HG03558 (cell line): Measurements from ENCODE around the gene PSME4.

ENCODE experiments used
- ATAC-seq: cut with Tn5 transposase; IDR thresholded peaks from one replicate; pipeline ENCODE4 v1.9.1; 2021; ENCODE audit warnings: moderate number of reproducible peaks; ENCODE audit not compliant: unreplicated experiment; ENCODE audit errors: extremely low read depth

The PSME4 gene

DNA sequence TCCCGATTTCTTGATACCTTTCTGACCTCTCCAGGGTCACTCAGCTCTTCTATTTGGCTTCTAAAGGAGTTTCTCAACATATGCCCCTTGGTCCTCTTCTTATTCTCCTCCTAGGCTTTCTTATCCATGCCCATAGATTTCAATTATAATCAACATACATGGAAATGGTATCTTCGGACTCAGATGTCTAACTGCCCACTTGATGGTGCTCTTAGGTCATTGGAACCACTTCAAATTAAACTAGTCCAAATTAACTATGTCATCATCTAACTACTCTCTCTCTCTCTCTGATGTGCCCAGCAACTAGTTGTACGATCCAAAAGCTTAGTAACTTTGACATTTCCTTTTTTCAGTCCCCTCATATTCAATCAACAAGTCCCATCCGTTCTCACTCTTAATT lies 67.8 kb downstream of the PSME4 start:
- ATAC-seq, result no peak

- no peak for ATAC-seq
These were observed 69.6 kb downstream of the PSME4 start for GRCh38 chr2:53901192-53901591.

DNA sequence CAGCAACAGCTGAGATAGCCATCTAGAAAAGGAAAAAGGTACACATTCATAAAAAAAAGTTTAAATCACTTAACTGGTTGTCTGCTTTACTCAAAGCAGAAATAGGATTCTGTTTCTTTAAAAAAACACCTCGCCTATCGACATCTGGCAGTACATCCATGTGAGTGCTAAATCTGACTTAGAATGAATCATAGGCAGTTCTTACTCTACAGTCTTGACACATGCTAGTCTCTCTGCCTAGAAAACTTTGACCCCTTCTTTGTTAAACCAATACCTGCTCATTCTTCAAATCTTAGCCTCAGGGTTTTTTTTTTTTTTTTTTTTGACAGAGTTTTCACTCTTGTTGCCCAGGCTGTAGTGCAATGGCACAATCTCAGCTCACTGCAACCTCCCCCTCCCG lies 73.9 kb downstream of the PSME4 start:
- no peak for ATAC-seq

DNA sequence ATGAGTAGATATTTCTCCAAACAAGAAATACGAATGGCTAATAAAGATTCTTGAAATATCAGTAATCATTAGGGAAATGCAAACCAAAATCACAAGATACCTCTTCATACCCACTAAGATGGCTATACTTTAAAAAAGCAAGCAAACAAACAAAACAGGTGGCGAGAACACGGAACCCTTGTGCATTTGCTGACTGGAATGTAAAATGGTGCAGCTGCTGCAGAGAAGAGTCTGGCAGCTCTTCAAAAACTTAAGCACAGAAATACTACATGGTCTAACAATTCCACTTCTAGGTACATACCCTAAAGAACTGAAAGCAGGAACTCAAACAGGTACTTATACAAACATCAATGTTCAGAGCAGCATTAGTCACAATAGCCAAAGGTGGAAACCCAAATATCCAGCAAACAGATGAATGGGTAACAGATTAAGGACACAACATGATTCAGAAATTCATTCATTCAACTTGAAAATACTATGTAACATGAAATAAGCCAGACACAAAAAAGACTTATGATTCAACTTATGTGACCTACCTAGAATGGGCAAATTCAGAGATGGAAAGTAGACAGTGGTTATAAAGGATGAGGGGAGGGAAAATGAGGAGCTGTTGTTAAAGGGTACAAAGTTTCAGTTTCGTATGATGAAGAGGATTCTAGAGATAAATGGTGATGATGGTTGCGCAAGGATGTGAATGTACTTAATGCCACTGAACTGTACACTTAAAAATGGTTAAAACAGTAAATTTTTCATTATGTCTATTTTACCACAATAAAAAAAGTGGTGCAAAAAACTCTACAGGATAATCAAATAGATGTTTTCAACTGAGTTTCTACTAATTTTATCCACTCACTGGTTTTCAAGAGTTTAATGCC lies 84.2 kb downstream of the PSME4 start:
- ATAC-seq, result peak; percentile 41

DNA sequence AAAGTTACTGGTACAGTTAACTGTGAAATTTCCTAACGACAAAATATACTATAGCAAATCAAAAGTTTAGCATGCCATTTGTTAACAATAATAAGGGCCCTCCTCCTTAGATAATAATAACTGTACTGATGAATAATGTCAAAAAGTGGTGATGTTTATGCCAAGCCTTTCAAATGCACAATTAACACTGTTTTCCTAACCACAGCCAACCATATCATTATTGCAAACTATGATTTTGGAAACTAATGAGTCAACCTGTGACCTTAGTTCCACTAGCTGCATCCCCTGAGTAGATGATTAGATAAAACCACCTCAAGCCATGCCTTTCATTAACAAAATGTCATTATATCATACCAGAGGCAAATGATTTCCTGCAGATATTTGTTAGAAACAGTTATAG lies 85.9 kb downstream of the PSME4 start:
- no peak for ATAC-seq

GRCh38 chr2:53881986-53882385 lies 88.8 kb downstream of the PSME4 start:
- no peak for ATAC-seq

DNA sequence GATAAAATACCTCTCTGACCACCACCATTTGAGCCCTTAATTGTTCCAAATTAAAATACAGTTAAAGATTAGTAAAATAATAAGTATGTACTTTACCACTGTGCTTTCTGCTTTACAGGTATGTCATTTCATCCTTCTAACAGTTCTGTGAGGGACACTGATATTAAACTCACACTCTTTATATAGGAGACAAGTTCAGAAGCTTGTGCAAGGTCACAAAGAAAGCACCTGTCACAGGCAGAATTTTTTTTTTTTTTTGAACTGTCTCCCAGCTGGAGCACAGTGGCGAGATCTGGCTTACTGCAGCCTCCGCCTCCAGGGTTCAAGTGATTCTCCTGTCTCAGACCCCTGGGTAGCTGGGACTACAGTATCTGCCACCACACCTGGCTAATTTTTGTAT lies 89.4 kb downstream of the PSME4 start:
- no peak for ATAC-seq

GRCh38 chr2:53880756-53881155 lies 90.0 kb downstream of the PSME4 start:
- ATAC-seq, result no peak

DNA sequence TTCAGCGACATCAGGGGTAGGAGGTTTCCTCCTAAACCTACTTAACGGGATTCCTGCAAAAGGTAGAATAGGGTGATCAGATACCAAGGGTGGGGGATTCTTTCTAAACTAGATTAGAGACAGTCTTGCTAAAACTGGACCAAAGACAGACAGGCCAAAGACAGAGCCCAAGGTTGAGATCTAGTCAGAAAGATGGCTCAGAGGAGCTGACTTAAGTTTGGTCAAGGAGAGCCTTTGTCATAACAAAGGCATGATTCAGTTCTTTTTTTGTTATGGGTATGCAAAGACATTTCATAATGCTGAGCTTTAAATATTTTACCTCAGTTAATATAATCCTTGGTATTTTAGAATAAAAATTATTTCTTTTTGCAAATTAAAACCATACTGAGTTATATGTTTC lies 93.2 kb downstream of the PSME4 start:
- ATAC-seq, result no peak

GRCh38 chr2:53877112-53877511 lies 93.7 kb downstream of the PSME4 start:
- ATAC-seq, result no peak

GRCh38 chr2:53874401-53874950 lies 96.3 kb downstream of the PSME4 start:
- no peak for ATAC-seq

DNA sequence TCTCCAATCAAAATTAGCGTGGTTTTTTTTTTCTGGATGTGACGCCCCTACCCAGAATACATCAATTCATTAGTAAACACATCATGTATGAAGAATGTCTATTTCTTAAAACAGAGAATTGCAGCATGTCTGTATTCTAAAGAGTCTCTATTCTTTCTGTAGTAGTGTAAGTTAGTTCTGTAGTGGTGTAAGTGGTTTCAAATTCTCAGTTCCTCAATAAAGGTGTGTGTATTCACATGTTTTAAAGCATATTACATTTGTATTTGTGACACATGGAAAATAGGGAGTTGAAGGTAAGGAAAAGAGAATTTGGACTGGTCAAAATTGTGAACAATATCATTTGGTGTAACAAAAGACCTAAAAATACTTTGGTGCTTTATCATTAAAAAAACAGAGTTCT lies 103.0 kb downstream of the PSME4 start:
- ATAC-seq, result no peak

DNA sequence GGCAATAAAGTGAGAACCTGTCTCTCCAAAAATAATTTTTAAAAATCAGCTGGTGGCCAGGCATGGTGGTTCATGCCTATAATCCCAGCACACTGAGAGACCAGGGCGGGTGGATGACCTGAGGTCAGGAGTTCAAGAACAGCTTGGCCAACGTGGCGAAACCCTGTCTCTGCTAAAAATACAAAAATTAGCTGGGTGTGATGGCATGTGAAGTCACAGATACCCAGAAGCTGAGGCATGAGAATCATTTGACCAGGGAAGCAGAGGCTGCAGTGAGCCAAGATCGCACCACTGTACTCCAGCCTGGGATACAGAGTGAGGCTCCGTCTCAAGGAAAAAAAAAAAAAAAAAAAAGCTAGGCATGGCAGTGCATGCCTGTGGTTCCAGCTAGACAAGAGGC lies 103.6 kb downstream of the PSME4 start:
- ATAC-seq, result no peak

GRCh38 chr2:53865962-53866361 lies 104.8 kb downstream of the PSME4 start:
- ATAC-seq, result no peak

DNA sequence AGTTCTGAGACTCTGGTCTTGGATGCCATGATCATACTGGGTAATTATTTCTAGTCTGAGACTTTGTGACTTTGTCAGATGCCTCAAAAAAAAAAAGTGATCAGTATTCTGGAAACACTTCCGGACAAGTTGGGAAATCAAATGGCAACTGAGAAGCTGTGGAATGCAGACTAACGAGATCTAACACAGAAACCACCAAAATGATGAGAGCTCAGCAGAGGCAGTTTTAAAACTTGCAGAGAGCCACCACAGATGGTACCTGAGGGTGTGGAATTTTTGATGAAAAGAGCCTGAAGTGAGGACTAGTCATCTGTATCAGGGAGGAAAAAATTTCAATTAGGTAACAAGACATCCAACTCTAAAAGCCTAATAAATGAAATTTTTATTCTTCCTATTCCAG lies 105.5 kb downstream of the PSME4 start:
- ATAC-seq, result no peak

GRCh38 chr2:53863538-53864227 lies 107.1 kb downstream of the PSME4 start:
- no peak for ATAC-seq

GRCh38 chr2:53861824-53862223 lies 109.0 kb downstream of the PSME4 start:
- ATAC-seq, result no peak

DNA sequence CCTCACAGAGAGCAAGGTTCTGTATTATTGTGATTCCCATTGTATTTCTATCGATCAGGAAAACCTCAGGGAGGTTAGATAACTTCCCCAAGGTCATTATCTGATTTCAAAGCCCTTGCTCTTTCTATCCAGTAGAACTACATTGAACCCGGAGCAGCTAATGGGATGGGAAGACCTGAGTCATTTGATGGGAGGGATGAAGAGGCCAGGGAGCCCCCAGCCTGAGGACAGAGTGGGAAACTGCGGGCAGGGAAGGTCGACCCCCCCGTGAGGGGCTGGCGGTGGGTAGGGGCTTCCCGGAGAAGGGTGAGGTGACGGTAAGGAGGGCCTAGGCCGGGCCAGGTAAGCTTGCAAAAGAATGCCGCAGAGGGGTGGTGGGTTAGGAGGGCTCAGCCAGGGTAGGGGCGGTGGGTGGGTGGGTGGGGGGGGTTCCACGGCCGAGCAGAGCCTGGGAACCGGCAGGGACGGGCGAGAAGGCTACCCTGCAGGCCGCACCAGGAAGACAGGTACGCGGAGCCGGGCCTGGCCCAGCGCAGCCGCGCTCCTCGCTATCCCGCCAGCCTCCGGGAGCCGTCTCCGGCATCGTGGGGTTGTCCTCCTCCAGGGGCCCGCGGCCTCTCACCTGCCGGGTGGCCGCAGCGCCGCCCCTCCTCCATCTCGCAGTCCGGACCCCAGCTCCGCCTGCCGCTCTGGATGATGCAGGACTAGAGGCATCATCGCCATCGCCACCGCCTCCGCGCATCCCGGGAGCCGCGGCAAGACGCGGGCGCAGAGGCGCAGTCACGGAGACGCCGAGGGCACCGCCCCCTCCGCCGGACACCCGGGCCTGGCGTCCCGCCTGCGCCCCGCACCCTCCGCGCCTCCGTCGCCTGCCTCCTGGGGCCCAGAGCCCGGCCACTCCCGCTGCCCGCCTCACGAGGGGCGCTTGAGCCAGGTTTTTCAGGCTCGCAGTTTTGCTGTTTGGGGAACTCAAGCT lies 111.3 kb downstream of the PSME4 start, which contains the start of gene GPR75:
TSS of gene GPR75 (minus strand) at position 762 of the 976 bp plus-strand sequence. CDS start 5,211 bp downstream, outside the sequence.
- ATAC-seq, result no peak

DNA sequence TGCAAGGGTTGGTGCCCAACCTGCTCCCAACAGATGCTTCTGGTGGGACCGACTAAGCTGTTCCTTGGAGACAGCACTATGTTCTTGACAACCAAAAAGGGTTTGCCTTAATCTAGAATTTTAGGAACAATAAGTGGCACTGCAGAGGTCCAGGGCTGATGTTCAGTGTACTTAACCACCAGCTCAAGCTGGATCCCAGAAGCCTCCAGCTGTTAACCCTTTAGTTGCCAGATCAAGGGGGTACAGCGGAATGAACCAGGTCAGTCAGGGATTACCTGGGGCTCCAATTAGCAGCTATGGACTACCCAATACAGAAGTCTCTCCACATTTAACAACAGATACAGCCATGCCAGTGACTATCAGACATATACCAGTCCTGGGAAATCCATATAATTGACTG lies 114.5 kb downstream of the PSME4 start:
- no peak for ATAC-seq

- ATAC-seq, result no peak
These were observed 116.1 kb downstream of the PSME4 start for GRCh38 chr2:53854678-53855077.
